COR-L47 (cell line): Measurements from ENCODE around the gene DDAH2.
A peak's percentile ranks its signal among the peaks of the same experiment; 100 is the strongest.

Source experiments
- DNase-seq: peaks from one replicate; lab custom pipeline; 2025; lab: John Stamatoyannopoulos, UW

The DDAH2 gene

DNA sequence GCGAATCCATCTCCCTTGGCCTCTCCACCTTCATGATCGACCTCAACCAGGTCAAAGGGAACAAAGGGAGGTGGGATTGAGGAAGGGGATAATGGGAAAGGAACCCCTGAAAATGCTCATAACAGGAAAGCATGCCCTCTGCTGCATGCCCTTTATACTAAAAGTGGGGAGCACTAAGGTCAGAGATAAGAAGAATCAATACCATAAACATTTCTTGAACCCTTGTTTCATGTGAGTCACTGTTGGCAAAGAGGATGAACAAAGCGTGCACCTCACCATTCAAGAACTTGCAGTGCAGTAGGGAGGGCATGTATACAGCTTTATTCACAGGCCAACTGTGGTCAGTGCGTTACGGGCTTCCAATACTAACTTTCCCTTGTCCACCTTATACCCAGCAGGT, 31.7 kb upstream of the DDAH2 start:
- no peak for DNase-seq

DNA sequence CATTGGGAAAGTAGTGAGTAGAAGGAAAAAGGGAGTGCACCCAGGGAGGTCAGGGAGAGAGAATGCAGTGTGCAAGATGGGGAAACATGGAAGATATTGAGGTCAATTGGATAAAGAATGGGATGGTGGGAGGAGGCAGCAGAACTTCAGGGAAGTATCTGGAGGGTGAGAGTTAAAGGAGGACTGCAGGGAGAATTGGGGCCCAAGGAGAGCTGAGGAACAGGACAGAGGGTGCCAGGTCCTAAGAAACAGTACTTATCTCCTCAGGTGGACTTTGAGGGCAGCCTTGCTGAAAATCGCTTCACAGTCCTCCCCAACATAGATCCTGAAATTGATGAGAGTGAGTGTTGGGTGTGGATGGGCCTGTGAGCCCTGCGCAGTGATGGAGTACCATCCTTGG, 29.2 kb upstream of the DDAH2 start:
- no peak for DNase-seq

DNA sequence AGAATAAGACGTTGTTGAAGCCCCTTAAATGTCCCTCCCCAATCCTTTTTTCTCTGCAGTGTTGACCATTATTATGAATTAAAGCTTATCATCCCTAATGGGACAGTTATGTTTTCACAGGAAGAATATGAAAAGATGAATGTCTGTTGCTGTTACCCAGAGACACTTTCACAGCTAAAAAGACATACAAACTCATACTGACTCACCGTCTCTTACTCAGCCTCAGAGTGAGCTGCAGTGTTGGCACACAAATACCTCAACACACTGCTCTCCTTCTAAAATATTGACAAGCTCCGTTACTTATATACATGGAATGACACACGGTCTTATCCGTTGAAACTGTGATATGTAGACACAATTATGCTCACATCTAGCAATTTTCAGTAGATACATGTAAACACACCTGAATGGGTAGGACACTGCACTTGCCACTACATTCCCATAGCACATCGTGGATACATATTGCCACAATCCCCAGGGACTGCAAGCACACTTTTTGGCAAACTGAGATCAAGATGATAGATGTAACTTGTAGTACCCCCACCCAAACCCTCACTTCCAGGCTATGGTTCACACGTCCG, 23.7 kb upstream of the DDAH2 start:
- no peak for DNase-seq

DNA sequence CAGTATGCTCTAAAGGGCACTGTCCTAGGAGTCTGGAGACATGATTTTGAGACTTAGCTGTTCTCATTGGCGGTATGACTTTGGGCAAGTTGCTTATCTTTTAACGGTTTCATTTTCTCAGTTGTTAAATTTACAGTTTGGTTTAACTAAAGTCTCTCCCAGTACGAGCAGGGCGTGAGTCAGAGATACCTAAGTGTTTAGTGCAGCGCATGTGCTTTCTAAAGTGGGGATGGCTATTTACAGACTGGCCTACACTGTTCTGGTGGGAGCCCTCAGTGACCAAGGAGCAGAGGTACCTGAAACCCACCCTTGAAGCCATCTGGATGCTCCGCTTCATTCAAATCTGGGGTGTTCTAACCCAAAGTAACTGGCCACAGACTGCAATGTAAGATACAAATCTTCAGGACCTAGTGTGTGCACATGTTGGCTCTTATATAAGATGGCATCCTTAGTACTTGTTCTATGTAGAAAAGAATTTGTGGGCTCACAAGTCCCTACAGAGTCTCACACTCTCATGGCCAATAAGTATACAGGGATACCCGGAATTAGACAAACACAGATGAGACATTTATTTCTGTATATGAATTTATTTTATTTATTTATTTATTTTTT, 21.4 kb upstream of the DDAH2 start:
- no peak for DNase-seq

DNA sequence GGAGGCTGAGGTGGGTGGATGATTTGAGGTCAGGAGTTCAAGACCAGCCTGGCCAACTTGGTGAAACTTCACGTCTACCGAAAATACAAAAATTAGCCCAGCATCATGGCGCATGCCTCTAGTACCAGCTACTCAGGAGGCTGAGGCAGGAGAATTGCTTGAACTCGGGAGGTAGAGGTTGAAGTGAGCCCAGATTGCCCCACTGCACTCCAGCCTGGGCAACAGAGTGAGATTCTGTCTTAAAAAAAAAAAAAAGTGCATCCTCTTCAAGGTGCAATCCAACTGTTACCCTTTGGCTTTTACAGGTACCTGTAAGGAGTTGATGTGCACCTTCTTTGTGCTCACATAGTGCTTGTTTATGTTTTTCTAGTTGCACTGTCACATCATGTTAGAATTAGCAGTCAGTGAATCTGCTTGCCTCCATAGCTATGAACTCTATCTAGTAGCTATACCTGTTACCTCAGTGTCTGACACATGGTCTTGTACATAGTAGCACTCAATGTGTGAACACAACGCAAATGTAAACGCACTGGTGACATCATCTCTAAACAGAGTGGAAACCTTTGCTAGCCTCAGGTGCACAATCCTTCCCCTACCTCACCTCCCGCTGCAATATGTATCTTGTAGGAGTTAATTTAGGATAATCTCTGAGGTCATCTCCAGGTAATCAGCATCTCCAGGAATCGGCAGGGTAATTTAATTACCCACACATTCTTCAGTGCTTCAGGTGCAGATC, 20.4 kb upstream of the DDAH2 start:
- DNase-seq, result no peak

DNA sequence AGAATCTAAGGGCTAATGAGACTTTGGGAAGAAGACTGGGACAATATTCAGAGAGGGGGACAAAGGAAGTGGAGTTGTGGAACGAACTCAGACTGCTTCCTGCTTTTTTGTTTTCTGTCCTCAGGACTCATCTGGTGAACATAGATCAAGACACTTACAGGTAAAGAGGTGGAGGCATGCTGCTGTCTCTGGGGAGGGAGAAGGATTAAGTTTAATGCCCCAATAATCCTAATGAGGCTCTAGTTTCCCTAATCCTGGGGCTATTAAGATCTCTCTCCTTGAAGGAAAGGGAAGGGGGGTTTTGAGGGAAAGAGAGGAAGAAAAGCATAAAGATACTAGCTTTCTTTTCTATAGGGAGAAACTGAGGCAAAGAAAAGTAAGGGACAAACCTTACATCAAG, 15.3 kb upstream of the DDAH2 start:
- DNase-seq, result no peak

DNA sequence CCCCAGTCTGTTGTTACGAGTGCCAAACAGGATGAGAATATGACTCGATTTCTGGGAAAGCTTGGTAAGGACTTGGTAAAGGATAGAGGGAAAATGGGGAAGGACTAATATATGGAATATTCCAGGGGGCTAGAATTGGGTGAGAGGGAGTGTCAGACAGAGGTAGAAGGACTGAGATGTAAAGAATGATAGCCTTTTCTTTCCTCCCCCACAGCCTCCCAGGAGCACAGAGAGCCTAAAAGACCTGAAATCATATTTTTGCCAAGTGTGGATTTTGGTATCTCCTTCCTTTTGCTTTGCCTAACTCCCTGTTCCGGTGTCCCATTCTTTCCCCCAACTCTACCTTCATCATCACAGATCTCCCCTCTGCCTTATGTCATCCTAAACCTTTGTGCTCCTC, 13.8 kb upstream of the DDAH2 start:
- DNase-seq, result no peak

DNA sequence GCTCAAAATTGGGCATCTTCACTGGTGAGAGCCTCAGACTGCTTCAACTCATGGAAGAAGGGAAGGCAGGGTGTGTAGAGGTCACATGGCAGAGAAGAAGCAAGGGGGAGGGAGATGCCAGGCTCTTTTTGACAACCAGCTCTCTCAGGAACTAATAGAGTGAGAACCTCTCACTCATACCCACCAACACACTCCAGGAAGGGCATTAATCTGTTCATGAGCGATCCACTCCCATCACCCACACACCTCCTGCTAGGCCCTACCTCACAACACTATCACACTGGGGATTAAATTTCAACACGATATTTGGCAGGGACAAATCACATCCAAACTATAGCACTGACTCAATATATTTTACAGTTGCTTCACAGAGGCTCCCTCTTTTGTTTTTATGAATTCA, 12.7 kb upstream of the DDAH2 start:
- DNase-seq, result no peak

DNA sequence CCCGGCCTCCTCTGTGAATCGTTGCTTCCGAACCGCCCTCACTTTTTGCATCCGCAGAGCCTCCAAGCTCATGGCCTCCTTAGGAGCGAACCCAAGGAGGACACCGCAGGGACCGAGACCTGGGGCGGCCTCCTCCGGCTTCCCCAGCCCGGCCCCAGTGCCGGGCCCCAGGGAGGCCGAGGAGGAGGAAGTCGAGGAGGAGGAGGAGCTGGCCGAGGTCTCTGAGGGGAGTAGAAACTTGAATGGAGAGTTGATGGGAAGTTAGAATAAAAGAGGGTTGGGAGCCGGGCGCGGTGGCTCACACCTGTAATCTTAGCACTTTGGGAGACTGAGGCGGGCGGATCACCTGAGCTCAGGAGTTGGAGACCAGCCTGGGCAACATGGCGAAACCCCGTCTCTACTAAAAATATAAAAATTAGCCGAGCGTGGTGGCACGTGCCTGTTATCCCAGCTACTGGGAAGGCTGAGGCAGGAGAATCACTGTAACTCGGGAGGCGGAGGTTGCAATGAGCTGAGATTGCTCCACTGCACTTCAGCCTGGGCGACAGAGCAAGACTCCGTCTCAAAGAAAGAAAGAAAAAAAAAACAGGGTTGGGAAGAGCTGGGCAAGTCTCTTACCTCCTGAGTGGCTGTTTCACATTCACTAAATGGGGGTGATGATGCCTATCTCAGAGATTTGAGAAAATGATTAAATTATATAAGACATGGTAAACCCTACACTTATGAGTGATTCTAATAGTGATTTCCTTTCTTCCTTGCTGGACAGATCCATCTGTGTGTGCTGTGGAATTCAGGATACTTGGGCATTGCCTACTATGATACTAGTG, 11.5 kb upstream of the DDAH2 start:
- DNase-seq, result no peak

DNA sequence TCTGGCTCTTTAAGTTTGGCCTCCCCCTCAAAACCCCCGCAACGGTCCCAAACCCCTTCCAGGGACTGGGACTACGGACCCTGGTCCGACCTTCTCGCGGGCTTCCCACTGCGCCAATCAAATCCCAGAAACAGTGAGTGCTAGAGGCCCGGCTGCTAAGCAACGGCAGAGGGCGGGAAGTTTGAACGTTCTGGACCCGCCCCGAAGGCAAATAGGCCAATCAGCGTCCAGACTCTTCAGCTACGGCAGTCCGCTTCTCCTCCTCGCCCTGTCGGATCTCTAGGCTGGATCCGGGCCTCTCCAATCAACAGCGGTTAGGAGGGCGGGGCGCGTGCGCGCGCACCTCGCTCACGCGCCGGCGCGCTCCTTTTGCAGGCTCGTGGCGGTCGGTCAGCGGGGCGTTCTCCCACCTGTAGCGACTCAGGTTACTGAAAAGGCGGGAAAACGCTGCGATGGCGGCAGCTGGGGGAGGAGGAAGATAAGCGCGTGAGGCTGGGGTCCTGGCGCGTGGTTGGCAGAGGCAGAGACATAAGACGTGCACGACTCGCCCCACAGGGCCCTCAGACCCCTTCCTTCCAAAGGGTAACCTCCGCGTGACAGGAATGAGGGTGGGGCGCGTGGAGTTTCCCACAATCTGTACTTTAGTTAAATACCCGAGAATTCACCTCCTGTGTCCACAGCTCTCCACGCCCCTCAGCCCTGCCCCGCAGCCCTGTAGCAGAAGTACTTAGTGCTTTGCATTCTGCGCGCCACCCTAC, 10.7 kb upstream of the DDAH2 start, which contains the start of gene MSH5:
TSS of gene MSH5 (plus strand) at position 367 of the 758 bp plus-strand sequence. CDS start 462 bp downstream, outside the sequence.
- peak; percentile 99 for DNase-seq

DNA sequence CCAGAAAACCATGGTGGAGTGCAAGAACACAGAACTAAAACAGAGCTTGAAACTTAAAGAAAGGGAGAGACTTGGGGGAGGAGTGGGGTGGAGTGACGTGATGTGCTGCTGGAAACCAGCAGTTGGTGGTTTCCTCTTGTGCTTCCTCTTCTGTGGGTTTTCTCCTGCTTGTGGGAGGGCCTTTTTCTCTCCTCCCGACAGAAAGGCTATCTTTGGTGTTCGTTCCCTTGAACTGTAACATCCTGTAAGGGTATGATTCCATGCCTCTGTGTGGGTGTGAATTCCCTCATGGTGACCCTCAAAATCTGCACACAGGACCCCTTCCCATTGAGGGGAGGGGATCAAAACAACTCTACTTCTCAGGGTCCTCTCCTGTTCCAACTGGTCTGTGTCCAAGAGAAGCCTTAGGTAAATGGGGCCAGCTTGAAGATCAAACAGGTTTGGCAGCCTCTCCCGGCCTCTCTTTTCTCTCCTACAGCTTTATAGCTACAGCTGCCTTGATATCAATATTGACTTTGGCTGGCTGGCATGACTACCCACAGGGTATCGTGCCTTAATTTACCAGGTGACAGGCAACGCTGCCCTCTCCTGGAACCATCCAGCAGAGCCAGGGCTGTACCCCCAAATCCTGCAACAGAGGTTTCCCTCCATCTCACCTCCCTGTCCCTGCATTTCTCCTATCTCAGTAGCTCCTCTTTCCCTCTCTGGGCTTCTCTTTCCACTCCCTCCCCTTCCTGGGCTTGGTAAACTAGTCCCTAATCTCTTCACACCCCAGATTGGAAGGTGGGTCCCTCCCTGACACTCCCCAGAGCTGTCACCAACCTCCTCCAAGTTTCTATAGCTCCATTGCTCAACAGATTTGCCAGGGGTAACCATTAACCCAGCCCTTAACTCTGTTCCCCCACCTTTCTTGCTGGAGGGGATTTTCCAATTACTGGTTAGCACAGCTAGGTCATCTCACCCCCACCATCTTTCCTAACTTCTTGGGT, 9.2 kb upstream of the DDAH2 start:
- peak; percentile 92 for DNase-seq

DNA sequence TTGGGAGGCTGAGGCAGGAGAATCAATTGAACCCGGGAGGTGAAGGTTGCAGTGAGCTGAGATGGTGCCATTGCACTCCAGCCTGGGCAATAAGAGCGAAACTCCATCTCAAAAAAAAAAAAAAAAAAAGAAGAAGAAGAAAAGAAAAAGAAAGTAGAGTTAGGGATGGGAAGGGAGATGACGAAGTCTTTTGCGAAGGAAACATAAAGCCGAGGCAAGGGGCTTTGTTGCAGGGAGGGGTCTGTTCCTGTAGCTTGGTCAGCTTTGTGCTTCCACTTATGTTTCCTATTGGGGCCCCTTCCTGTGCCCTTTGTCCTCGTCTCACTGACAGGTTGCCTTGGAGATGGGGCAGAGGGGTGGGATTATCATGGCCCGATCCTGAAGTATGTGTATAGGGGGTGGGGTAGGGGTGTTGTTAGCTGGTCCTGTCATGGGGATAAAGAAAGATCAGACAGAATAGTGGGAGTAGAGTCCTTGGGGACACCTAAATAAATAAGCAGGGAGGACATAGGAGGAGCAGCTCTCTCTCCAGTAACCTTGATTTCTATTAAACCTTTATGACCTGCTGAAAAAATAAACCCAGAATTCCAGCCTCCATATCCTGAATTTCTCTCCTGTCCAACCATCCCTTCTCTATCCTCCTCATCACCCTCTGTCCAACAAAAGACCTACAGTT, 8.4 kb upstream of the DDAH2 start:
- DNase-seq, result no peak

DNA sequence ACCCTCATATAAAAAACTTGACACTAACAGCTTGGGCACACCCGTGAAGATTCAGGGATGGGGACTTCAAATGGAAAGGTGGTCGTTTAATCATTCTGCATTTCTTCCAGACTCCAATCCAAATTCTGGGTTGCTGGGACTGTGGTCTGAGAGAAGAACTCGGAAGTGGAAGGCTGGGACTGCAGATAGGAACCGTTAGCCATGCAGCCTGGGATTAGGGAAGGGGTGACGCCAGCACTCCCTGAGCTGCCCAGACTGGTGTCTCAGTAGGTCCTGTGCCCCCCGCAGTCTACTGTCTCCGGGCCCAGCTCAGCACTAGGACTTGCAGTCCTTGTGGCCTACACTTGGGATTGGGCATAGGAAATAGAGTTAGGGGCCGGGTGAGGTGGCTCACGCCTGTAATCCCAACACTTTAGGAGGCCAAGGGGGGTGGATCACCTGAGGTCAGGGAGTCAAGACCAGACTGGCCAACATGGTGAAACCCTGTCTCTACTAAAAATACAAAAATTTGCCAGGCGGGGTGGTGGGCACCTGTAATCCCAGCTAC, 7.7 kb upstream of the DDAH2 start:
- no peak for DNase-seq

DNA sequence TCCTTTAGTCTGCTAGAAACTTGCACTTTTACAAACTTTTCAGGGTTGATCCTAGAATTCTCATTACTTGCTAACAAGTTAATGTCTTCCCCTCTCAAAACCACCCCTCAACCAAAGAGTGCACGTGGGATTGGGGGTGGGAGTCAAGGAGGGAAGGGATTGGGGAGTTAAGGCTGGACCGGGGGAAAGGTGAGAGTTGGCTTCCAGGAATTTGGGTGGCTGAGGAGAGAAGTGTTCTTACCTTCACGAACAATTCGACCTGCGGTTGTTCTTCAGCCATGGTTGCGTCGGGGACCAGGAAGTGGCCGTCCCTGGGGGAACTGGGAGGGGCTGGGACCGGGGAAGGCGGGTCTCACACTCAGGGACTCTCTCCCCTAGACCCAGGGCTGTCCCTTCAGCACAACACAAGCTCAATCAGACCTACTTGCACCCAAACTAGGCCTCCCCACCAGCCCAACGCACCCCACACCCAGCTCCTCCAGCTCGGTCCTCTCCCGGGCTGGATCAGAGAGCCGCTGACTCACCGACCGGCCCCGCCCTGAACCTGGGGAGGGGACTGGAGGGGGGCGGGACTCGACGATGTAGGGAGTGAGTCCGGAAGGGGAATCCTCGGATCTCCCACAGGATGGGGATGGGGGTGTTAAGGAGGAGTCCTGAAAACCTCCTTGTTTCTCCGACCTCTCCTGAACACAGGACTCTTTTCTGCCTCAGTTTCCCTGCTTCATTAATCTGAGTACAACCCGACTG, 7.1 kb upstream of the DDAH2 start, which contains the start of gene CLIC1:
TSS of gene CLIC1 (minus strand) at position 510 of the 747 bp plus-strand sequence. CDS start at position 280, 230 bp downstream.
- peak; percentile 63 for DNase-seq

DNA sequence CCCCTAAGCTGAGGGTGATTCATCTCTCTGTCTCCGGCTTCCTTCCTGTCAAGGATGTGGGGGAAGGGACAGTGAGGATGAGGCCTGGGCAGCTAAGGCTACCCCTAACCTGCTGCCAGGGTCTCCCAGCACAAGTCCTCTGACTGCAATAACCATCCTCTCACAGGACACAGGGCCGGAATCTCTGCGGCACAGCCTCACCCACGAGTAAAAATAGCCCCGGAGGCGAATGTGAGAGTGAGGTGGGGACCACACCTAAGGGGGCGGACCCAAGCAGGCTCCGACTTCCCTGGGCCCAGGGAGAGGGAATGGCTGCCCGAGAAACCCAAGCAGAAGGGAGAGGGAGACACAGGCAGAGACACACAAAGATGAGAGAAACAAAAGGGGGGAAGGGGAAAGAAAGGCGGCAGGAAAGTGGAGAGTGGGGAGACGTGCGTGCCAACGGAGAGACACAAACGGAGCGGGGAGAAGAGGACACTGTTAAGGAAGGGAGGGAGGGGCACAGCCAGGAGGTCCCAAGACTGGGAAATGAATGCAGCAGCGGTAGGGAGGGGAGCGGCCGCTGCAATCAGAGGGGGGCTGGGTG, 5.8 kb upstream of the DDAH2 start:
- no peak for DNase-seq

DNA sequence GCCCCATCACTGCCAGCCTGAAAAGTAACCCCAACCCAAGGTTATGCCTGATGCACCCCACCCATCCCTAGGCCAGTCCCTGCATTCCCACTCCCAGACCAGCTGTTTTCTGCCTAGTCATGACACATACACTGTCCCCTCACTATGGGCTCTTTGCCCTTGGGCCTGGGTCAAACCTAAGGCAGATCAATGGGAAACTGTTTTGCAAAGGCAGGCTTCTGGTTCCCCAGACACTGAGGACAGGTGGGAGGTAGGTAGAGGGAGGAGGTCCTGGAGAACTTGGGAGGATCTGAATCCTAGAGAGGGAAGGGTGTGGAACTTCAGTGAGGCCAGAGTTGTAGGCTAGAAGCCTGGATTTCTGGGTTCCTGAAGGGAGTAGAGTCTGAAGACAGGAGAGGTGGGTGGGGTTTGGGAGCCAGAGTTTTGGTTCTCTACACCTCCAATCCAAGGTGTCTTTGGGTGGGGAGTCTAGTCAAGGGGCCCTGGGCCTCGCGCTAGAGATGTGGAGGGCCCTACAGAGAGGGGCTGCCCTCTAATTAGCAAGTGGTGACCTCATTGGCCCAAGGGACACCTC, 5.2 kb upstream of the DDAH2 start:
- no peak for DNase-seq

DNA sequence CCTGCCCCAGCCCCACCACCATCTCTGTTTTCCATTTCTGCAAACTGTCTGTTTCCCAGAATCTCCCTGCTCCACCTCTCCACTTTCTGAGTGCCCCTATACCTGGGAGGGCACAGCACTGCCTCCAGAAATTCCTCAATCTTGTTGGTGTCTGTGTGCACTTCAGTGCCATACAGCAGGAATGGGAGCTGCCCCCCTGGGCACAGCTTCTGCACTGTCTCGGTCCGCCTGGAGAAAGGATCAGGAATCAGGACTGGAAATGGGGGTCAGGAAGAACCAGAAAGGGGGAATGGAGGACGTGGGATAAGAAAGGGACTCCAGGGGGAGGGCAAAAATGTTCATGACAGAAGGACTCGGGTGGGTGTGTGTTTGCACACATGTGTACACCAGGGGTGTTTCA, 4.6 kb upstream of the DDAH2 start:
- DNase-seq, result no peak

DNA sequence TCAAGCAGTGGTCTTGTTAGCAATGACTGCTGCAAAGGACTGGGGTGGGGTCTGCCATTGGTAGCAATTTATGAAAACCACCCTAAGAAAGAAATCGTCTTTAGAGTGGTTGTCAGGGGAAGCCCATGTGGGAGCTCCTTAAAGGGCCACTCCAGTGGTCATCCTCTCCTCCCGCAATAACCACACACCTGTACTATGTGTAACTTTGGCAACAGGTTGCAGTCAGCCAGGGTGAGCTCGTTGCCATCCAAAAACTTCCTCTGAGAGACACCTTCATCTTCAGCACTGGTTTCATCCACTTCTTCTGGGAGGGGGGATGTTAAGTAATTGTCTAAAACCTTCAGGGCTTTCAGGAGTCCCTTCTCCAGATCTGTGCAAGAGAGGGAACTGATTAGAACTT, 2.9 kb upstream of the DDAH2 start:
- no peak for DNase-seq
